PFSK-1 (cell line): ENCODE measurements around the gene OR6A2.

Experiments used
- FOXP2 ChIP-seq: optimal IDR thresholded peaks from 2 replicates; pipeline ENCODE3; 2011; ENCODE audit warnings: borderline replicate concordance, control low read depth, inconsistent platforms; ENCODE audit not compliant: insufficient read depth; ENCODE audit errors: extremely low read length, extremely low read depth
- POLR2AphosphoS5 ChIP-seq: IDR thresholded peaks from 2 replicates; pipeline ENCODE4 v1.6.1; 2012; ENCODE audit warnings: low read depth, mild to moderate bottlenecking, control low read depth, low read length, moderate library complexity
- SIN3A ChIP-seq: IDR thresholded peaks from 2 replicates; pipeline ENCODE4 v1.6.1; 2012; ENCODE audit warnings: mild to moderate bottlenecking, low read length, moderate library complexity, borderline replicate concordance; ENCODE audit not compliant: insufficient read depth
- TAF1 ChIP-seq: IDR thresholded peaks from 2 replicates; pipeline ENCODE4 v1.6.1; 2012; ENCODE audit warnings: low read length, control low read depth, borderline replicate concordance; ENCODE audit not compliant: insufficient read depth
- TF ChIP-seq, protein P1 (sequence below), 2 experiments: IDR thresholded peaks; 2 replicates each; pipeline versions ENCODE4 v1.6.1 to v1.8.0; 2011 to 2012; ENCODE audit warnings: low read depth in 2 of 2, low read length in 2 of 2, control low read depth in 1 of 2, inconsistent platforms in 1 of 2, mild to moderate bottlenecking in 1 of 2, moderate library complexity in 1 of 2; ENCODE audit not compliant: insufficient read depth in 1 of 2

DNA sequence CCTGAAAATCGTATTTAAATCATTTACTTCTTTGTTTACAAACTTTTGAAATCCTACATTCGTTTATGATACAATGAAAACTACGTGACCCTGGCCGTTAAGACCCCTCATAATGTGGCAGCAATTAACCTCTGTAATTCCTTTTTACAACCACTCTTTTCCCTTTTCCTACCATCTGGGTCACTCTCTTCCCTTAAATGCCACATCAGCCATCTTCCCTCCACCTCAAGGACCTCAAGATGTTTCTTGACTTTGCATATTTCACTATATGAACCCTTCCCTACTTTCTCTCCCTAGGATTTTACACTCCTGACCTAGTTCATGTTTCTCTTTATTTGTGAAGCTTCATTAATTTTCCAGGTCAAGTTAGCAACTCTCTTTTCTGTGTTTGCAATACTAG, 54.5 kb downstream of the OR6A2 start:
- no peak for TF ChIP-seq POLR2AphosphoS5
- TF ChIP-seq SIN3A = no peak
- TF ChIP-seq TAF1 = no peak
- TF ChIP-seq FOXP2 = no peak
- TF ChIP-seq, protein P1, sequence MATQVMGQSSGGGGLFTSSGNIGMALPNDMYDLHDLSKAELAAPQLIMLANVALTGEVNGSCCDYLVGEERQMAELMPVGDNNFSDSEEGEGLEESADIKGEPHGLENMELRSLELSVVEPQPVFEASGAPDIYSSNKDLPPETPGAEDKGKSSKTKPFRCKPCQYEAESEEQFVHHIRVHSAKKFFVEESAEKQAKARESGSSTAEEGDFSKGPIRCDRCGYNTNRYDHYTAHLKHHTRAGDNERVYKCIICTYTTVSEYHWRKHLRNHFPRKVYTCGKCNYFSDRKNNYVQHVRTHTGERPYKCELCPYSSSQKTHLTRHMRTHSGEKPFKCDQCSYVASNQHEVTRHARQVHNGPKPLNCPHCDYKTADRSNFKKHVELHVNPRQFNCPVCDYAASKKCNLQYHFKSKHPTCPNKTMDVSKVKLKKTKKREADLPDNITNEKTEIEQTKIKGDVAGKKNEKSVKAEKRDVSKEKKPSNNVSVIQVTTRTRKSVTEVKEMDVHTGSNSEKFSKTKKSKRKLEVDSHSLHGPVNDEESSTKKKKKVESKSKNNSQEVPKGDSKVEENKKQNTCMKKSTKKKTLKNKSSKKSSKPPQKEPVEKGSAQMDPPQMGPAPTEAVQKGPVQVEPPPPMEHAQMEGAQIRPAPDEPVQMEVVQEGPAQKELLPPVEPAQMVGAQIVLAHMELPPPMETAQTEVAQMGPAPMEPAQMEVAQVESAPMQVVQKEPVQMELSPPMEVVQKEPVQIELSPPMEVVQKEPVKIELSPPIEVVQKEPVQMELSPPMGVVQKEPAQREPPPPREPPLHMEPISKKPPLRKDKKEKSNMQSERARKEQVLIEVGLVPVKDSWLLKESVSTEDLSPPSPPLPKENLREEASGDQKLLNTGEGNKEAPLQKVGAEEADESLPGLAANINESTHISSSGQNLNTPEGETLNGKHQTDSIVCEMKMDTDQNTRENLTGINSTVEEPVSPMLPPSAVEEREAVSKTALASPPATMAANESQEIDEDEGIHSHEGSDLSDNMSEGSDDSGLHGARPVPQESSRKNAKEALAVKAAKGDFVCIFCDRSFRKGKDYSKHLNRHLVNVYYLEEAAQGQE (IDR thresholded peaks at IDR 0.05; ENCODE audit: insufficient read depth in 1 of 2, low read depth in 2 of 2, low read length in 2 of 2) = no peak
